ENCODE measurements around the gene MYO5A.

DNA sequence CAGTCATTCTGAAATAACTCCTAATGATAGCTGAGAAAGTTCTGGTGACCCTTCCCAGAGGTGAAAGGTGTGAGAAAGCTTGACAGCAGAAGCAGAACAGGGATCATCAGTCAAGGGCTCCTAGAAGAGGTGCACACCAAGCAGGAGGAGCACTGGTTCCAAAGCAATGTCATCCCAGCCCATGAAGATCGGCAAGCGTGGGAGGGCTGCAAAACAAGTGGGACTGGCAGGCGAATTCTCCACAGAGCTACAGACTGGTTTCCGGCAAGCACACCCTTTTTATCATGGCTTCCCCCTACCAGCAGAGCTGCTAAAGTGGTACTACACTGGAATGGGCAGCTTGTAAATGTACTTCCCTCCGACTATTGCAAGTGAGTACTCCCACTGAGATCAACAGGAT is 170.7 kb downstream of the MYO5A start:
- TF ChIP-seq CTCF (IDR thresholded peaks at IDR 0.05) = no peak
- TF ChIP-seq NPAS2 (CRISPR knock-in tag; IDR thresholded peaks at IDR 0.05; ENCODE audit: borderline replicate concordance) = no peak
- TF ChIP-seq MAFK (IDR thresholded peaks at IDR 0.05; ENCODE audit: partially characterized antibody) = no peak
- no peak for TF ChIP-seq MYC (IDR thresholded peaks at IDR 0.05; ENCODE audit: borderline replicate concordance, low read length)
- TF ChIP-seq, protein P1, sequence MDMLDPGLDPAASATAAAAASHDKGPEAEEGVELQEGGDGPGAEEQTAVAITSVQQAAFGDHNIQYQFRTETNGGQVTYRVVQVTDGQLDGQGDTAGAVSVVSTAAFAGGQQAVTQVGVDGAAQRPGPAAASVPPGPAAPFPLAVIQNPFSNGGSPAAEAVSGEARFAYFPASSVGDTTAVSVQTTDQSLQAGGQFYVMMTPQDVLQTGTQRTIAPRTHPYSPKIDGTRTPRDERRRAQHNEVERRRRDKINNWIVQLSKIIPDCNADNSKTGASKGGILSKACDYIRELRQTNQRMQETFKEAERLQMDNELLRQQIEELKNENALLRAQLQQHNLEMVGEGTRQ (IDR thresholded peaks at IDR 0.05) = no peak
- no peak for TF ChIP-seq REST (IDR thresholded peaks at IDR 0.05)
- TF ChIP-seq, protein P2, sequence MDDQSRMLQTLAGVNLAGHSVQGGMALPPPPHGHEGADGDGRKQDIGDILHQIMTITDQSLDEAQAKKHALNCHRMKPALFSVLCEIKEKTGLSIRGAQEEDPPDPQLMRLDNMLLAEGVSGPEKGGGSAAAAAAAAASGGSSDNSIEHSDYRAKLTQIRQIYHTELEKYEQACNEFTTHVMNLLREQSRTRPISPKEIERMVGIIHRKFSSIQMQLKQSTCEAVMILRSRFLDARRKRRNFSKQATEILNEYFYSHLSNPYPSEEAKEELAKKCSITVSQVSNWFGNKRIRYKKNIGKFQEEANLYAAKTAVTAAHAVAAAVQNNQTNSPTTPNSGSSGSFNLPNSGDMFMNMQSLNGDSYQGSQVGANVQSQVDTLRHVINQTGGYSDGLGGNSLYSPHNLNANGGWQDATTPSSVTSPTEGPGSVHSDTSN (IDR thresholded peaks at IDR 0.05) = no peak
- TF ChIP-seq SREBF2 (IDR thresholded peaks at IDR 0.05) = no peak
- no peak for TF ChIP-seq CBX8 (IDR thresholded peaks at IDR 0.05)
- TF ChIP-seq POLR2A (IDR thresholded peaks at IDR 0.05; ENCODE audit: low read length) = no peak
- TF ChIP-seq RFX5 (IDR thresholded peaks at IDR 0.05) = no peak
